NCI-H2196 (cell line): Measurements from ENCODE around the gene TMEM212.
"Not testable (repeated sequence)": the region's sequence is repeated elsewhere in the genome, so short reads cannot be mapped to it uniquely, and the experiment has no call there.

ENCODE experiments used
- DNase-seq: peaks from one replicate; lab custom pipeline; 2025; ENCODE audit not compliant: unreplicated experiment; lab: John Stamatoyannopoulos, UW

The TMEM212 gene

GRCh38 chr3:171812811-171813210 lies 30.3 kb upstream of the TMEM212 start:
- DNase-seq = no peak

DNA sequence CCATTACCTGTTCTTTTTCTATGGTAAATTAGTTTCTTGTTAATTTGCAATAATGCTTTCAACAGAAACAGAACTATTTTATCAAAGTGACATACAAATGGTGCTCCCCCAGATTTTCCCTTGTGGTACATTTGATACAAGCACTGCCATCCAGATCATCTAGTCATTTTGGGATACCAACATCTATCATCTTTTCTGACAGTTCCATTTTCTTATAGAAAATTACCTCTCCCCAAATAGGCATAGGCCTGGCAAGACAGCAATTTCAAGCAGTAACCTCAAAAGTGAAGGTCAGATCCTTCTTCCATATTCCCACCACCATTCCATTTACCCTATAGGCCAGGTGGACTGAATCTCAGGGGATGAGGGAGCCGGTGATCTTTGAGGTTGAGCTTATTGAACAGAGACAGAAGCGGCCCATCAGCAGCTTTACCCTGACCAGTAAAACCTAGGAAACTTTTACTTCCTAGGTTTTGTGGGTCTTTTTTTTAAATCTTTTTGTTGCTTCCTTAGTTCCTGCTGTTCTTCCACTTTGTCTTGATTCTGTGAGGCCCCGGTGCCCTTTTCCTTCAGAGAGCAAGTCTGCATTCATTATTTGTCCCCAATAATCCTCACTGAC lies 29.8 kb upstream of the TMEM212 start:
- no peak for DNase-seq

- DNase-seq = no peak
These were observed 29.2 kb upstream of the TMEM212 start for GRCh38 chr3:171813897-171814460.

DNA sequence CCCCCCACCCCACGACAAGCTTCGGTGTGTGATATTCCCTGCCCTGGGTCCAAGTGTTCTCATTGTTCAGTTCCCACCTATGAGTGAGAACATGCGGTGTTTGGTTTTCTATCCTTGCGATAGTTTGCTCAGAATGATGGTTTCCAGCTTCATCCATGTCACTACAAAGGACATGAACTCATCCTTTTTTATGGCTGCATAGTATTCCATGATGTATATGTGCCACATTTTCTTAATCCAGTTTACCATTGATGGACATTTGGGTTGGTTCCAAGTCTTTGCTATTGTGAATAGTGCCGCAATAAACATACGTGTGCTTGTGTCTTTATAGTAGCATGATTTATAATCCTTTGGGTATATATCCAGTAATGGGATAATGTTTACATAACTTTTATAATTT lies 28.5 kb upstream of the TMEM212 start:
- not testable (repeated sequence) for DNase-seq

- DNase-seq = no peak
These were observed 27.1 kb upstream of the TMEM212 start for GRCh38 chr3:171815973-171816595.

- DNase-seq = no peak
These were observed 25.9 kb upstream of the TMEM212 start for GRCh38 chr3:171817074-171817800.

GRCh38 chr3:171821044-171821443 lies 22.1 kb upstream of the TMEM212 start:
- DNase-seq = no peak

GRCh38 chr3:171821778-171822358 lies 21.3 kb upstream of the TMEM212 start:
- no peak for DNase-seq

DNA sequence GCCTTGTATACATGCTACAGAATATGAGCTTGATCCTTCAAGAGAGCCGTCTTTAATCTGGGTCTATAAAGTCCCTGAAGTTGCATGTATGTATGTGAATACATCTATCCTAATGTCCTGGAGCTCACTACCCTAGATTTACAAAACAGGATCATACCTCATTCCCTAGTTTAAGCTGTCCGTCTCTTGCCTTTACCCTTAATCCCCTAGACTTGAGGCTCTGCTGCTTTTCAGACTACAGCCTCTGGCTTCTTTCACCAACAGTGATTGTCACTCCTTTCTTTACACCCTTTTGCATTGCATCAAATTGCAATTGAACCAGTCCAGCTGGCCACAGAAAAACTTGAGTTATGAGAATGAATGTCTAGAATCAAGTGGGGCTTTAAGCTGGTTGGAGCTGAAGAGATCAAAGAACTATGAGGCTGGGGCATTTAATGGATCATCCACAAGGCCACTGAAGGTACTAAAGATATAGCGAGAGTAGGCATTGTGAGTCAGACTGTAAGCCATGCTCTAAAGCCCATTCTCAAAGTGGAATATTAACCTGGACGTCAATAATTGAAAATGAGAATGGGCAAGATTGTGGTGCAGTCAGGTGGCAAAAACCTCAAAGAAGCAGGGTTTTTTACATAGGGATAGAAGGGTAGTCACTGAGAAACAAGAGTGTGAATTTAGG lies 20.6 kb upstream of the TMEM212 start:
- DNase-seq = no peak

DNA sequence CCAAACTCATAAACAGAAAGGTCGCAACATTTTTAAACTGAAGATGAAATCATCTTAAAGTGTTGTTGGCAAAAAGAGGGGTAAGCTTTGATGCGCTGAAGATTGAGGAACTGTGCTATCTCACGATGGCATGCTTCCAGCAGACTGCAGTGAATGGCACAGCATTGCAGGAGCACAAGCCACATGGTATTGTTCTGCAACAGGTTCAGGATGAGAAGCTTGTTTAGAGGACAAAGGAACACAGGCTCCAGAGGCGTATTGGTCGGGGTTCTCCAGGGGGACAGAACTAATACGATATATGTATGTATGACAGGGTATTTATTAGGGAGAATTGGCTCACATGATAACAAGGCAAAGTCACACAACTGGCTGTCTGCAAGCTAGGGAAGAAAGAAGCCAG lies 19.0 kb upstream of the TMEM212 start:
- no peak for DNase-seq

GRCh38 chr3:171824824-171825221 lies 18.3 kb upstream of the TMEM212 start:
- DNase-seq = no peak

DNA sequence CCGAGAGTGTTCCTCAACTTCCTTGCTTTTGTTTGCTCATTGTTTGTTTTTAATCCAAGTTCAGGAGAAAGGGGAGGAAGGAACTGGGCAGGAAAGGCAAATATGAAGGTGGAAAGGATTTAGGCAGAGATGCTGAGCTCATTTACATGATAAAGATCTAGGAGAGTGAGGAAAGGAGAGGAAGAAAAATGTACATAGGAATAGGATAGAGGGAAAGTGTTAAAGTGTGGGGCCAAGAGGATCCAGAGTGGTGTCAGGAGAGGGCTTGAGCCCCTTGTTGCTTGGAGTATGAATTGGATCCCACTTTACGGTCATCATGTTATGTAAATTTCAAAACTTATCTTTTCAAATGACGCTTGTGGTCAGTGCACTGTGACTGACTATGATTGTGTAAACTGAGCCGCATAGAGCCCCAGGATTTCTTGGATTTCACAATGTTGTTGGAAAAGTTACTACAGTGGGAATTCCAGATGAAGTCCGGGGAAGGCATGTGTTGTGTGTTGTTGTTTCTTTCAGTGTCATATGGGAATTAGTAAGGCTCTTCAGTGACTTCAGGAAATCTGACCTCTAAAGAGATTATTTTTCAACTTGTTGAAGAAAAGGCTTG lies 17.8 kb upstream of the TMEM212 start:
- no peak for DNase-seq

DNA sequence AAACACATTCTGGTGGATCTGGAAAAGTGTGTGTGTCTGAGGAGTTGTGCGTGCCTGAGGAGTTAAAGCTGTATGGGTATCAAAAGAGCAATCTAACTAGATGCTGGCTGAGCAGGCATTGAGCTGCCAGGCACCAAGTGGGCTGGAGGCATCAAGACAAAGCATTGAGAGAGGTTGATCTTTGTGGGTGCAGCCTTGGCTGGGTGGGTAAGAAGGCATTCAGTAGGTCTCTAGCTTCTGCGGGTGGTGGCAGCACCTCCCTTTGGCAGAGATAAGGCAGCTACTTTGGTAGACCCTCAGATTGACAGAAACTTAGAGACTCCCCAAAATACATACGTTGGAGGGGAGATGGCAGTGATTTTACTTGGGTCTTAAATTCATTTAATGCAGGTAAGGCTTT lies 15.8 kb upstream of the TMEM212 start:
- no peak for DNase-seq

GRCh38 chr3:171827836-171828458 lies 15.2 kb upstream of the TMEM212 start:
- no peak for DNase-seq

- DNase-seq = no peak
These were observed 14.0 kb upstream of the TMEM212 start for GRCh38 chr3:171828902-171829770.

DNA sequence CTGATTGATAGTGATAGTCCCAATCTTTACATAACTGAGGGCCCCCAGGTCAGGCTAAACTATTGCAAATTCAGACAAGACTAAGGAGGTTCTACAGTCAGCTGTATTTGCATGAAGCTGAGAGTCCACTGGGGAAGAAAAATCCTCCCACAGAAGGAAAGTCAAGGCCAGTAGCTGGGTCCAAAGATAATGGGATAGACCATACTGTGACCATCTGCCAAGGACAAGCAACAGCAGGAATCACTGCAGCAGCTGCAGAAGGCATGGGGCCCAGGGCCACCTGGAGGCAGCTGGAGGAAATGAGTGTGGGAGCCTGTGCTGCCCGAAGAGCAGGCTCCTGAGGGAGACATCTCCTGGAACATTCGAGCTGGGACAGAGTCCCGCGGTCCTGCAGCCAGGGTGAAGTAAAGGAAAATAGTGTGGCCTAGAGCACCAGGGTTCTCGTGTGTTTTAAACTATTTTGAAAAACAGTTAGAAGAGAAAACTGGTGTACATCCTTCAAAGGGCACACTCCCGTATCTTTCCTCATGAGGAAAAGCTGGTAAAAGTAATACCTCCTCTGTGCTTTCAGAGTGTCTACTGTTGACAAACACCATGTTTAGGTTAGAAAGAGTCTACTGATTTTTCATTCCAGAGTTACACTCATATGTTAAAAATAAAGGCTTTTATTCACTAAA lies 13.2 kb upstream of the TMEM212 start:
- DNase-seq = peak; percentile 70

- DNase-seq = no peak
These were observed 12.7 kb upstream of the TMEM212 start for GRCh38 chr3:171830518-171830875.

DNA sequence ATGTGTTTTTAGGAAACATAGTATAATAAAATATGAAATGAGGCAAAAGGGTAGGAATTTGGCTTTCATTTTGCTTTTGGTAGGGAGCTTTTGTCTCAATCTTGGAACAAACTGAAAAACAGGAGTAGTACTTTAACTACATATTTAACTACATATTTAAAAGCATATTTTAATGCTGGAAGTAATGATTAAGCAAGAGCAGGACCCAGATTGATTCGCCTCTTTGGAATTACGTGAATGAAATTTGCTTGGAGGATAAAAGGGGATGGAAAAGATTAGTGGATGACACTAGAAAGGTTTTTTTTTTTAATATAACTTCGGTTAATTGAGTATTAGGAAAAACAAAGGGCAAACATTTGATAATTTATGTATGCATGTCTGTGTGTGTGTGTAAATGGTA lies 11.2 kb upstream of the TMEM212 start:
- DNase-seq = no peak

GRCh38 chr3:171832989-171833388 lies 10.2 kb upstream of the TMEM212 start:
- DNase-seq = no peak
